Cerebellar nuclear complex (tissue), 1 donor: ENCODE data around the gene CCDC171.
"Not testable (repeated sequence)": the region's sequence is repeated elsewhere in the genome, so short reads cannot be mapped to it uniquely, and the experiment has no call there.

Experiments
- DNase-seq, 2 experiments: peaks; one replicate each; lab custom pipeline; 2025; lab: John Stamatoyannopoulos, UW

The CCDC171 gene

GRCh38 chr9:15763371-15763770, 210.5 kb downstream of the CCDC171 start:
- DNase-seq = no peak

- no peak for DNase-seq
Observed at GRCh38 chr9:15764131-15764530, 211.3 kb downstream of the CCDC171 start.

GRCh38 chr9:15769547-15769946, 216.7 kb downstream of the CCDC171 start:
- DNase-seq = no peak

GRCh38 chr9:15778861-15779260, 226.0 kb downstream of the CCDC171 start:
- no peak for DNase-seq

GRCh38 chr9:15782106-15782505, 229.3 kb downstream of the CCDC171 start:
- DNase-seq = no peak

GRCh38 chr9:15785584-15785983, 232.7 kb downstream of the CCDC171 start:
- DNase-seq = no peak

GRCh38 chr9:15786616-15787015, 233.8 kb downstream of the CCDC171 start:
- no peak for DNase-seq

- DNase-seq = not testable (repeated sequence)
Observed at GRCh38 chr9:15810219-15810899, 257.5 kb downstream of the CCDC171 start.

GRCh38 chr9:15813076-15813475, 260.2 kb downstream of the CCDC171 start:
- DNase-seq = no peak

GRCh38 chr9:15824310-15824709, 271.5 kb downstream of the CCDC171 start:
- no peak for DNase-seq

- no peak for DNase-seq
Observed at GRCh38 chr9:15831384-15831783, 278.5 kb downstream of the CCDC171 start.

- no peak for DNase-seq
Observed at GRCh38 chr9:15834541-15834940, 281.7 kb downstream of the CCDC171 start.

GRCh38 chr9:15837079-15837679, 284.3 kb downstream of the CCDC171 start:
- DNase-seq = no peak

GRCh38 chr9:15842051-15842450, 289.2 kb downstream of the CCDC171 start:
- no peak for DNase-seq

GRCh38 chr9:15843316-15843715, 290.5 kb downstream of the CCDC171 start:
- no peak for DNase-seq

GRCh38 chr9:15843931-15844330, 291.1 kb downstream of the CCDC171 start:
- no peak for DNase-seq

- no peak for DNase-seq
Observed at GRCh38 chr9:15846611-15847010, 293.8 kb downstream of the CCDC171 start.

- DNase-seq = no peak
Observed at GRCh38 chr9:15849871-15850270, 297.0 kb downstream of the CCDC171 start.

- no peak for DNase-seq
Observed at GRCh38 chr9:15851766-15852165, 298.9 kb downstream of the CCDC171 start.

- DNase-seq = no peak
Observed at GRCh38 chr9:15856591-15856990, 303.7 kb downstream of the CCDC171 start.

- no peak for DNase-seq
Observed at GRCh38 chr9:15867334-15867733, 314.5 kb downstream of the CCDC171 start.

- no peak for DNase-seq
Observed at GRCh38 chr9:15867988-15868387, 315.1 kb downstream of the CCDC171 start.

GRCh38 chr9:15873573-15874177, 320.8 kb downstream of the CCDC171 start:
- DNase-seq = no peak
